Measurements from ENCODE around the gene SLC6A1. TPM values are rescaled to one million over a fixed set of nuclear protein-coding genes. Genes with fewer than 3 reads are reported as not detected.

Gene SLC6A1
- polyA plus RNA-seq (2011; rRNA removed) (not detected in 2 replicates), polyA minus RNA-seq (2011; rRNA and poly(A)+ RNA removed) (not detected in 2 replicates)

- ChIA-PET POLR2A (no interaction called here), CTCF (no interaction called here)
- Histone ChIP-seq H3K27ac (ENCODE audit: low read depth, low read length) (no peak within 1 kb of the TSS), H3K9me3 (ENCODE audit: control insufficient read depth, insufficient read depth, low read length) (no peaks in the 10 kb centered on the region; the same call in 1 of the 2 replicates), H3K4me3 (ENCODE audit: low read depth, low read length) (peak within 1 kb of the TSS; percentile 22; the same call in 1 of the 2 replicates), H3K27me3 (ENCODE audit: control insufficient read depth, insufficient read depth, low read length) (peaks cover 66% of the 10 kb centered on the region)
- no peak for TF ChIP-seq CTCF (IDR thresholded peaks at IDR 0.05; ENCODE audit: low read depth, low read length)
- no peak for DNase-seq (ENCODE audit: low read depth, low spot score)
These were observed at the start of gene SLC6A1 for GRCh38 chr3:10992017-10992942. Gene SLC6A1, plus strand, starts transcription at chr3:10992748. Its CDS starts 24,464 bp downstream, at chr3:11017212.

GRCh38 chr3:10944866-10945265, 47.7 kb upstream of the SLC6A1 start:
- H3K27me3 ChIP-seq (ENCODE audit: control insufficient read depth, insufficient read depth, low read length) = peaks cover 6% of the 10 kb centered on the region
- ChIA-PET CTCF (interaction anchor here (0.8 to 5.7 kb wide), 7 partner anchors 13 to 390 kb away, joined by 3 to 51 read pairs (median 9); no protein-coding TSS in a partner anchor), POLR2A (no interaction called here)
- TF ChIP-seq CTCF (IDR thresholded peaks at IDR 0.05; ENCODE audit: low read depth, low read length) = no peak
- no peak overlapping the region for H3K4me3 ChIP-seq (ENCODE audit: low read depth, low read length)
- no peak for DNase-seq (ENCODE audit: low read depth, low spot score)
- H3K9me3 ChIP-seq (ENCODE audit: control insufficient read depth, insufficient read depth, low read length) = peaks cover 4% of the 10 kb centered on the region; the same call in 1 of the 2 replicates
- no peak overlapping the region for H3K27ac ChIP-seq (ENCODE audit: low read depth, low read length)

GRCh38 chr3:10945683-10946287, 46.8 kb upstream of the SLC6A1 start:
- Histone ChIP-seq H3K27ac (ENCODE audit: low read depth, low read length) (no peak overlapping the region), H3K4me3 (ENCODE audit: low read depth, low read length) (no peak overlapping the region), H3K27me3 (ENCODE audit: control insufficient read depth, insufficient read depth, low read length) (peaks cover 5% of the 10 kb centered on the region), H3K9me3 (ENCODE audit: control insufficient read depth, insufficient read depth, low read length) (peaks cover 4% of the 10 kb centered on the region; the same call in 1 of the 2 replicates)
- CTCF ChIA-PET = interaction anchor here (0.8 to 5.7 kb wide), 10 partner anchors 13 to 389 kb away, joined by 3 to 51 read pairs (median 6); no protein-coding TSS in a partner anchor
- TF ChIP-seq CTCF (IDR thresholded peaks at IDR 0.05; ENCODE audit: low read depth, low read length) = peak; percentile 78
- peak; percentile 6 for DNase-seq (ENCODE audit: low read depth, low spot score)
- POLR2A ChIA-PET = no interaction called here

- ChIA-PET CTCF (interaction anchor here (0.8 to 5.7 kb wide), 8 partner anchors 13 to 388 kb away, joined by 3 to 51 read pairs (median 8); no protein-coding TSS in a partner anchor), POLR2A (no interaction called here)
- Histone ChIP-seq H3K27me3 (ENCODE audit: control insufficient read depth, insufficient read depth, low read length) (peaks cover 7% of the 10 kb centered on the region), H3K9me3 (ENCODE audit: control insufficient read depth, insufficient read depth, low read length) (peaks cover 4% of the 10 kb centered on the region; the same call in 1 of the 2 replicates), H3K4me3 (ENCODE audit: low read depth, low read length) (no peak overlapping the region), H3K27ac (ENCODE audit: low read depth, low read length) (no peak overlapping the region)
- TF ChIP-seq CTCF (IDR thresholded peaks at IDR 0.05; ENCODE audit: low read depth, low read length) = no peak
- DNase-seq (ENCODE audit: low read depth, low spot score) = no peak
These were observed 46.0 kb upstream of the SLC6A1 start for GRCh38 chr3:10946526-10946925.

Measured in AG04450 (cell line).